ENCODE data around the gene SOX12.

DNA sequence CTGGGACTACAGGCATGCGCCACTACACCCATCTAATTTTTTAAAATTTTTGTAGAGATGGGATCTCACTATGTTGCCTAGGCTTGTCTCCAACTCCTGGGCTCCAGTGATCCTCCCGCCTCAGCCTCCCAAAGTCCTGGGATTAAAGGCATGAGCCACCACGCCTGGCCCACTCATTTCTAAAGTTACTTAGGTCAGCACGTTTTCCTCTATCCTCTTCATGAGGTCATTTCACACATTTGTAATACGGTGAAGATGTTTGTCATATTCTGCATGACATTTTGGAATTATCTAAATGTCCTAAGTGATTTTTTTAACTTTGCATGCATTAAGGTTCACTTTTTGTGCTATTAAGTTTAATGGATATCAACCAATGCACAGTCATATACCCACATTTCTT lies 11.9 kb upstream of the SOX12 start:
- no peak for TF ChIP-seq POLR2A (IDR thresholded peaks at IDR 0.05)
- TF ChIP-seq, protein P1, sequence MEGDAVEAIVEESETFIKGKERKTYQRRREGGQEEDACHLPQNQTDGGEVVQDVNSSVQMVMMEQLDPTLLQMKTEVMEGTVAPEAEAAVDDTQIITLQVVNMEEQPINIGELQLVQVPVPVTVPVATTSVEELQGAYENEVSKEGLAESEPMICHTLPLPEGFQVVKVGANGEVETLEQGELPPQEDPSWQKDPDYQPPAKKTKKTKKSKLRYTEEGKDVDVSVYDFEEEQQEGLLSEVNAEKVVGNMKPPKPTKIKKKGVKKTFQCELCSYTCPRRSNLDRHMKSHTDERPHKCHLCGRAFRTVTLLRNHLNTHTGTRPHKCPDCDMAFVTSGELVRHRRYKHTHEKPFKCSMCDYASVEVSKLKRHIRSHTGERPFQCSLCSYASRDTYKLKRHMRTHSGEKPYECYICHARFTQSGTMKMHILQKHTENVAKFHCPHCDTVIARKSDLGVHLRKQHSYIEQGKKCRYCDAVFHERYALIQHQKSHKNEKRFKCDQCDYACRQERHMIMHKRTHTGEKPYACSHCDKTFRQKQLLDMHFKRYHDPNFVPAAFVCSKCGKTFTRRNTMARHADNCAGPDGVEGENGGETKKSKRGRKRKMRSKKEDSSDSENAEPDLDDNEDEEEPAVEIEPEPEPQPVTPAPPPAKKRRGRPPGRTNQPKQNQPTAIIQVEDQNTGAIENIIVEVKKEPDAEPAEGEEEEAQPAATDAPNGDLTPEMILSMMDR (IDR thresholded peaks at IDR 0.05), result no peak

Measured in testis (tissue), 2 donors.